GM19463 (cell line): ENCODE measurements around the gene TPST1.
"Not testable (repeated sequence)": the region's sequence is repeated elsewhere in the genome, so short reads cannot be mapped to it uniquely, and the experiment has no call there.

Source experiments
- ATAC-seq: cut with Tn5 transposase; IDR thresholded peaks from one replicate; pipeline ENCODE4 v1.9.1; 2021; ENCODE audit warnings: mild to moderate bottlenecking, moderate library complexity; ENCODE audit not compliant: unreplicated experiment

The TPST1 gene

GRCh38 chr7:66324985-66325384 lies 119.9 kb downstream of the TPST1 start:
- not testable (repeated sequence) for ATAC-seq

- no peak for ATAC-seq
Measured at GRCh38 chr7:66326501-66327215, 121.5 kb downstream of the TPST1 start.

GRCh38 chr7:66330961-66331360 lies 125.8 kb downstream of the TPST1 start:
- ATAC-seq: no peak

- ATAC-seq: no peak
Measured at GRCh38 chr7:66331883-66332282, 126.7 kb downstream of the TPST1 start.

GRCh38 chr7:66333443-66333842 lies 128.3 kb downstream of the TPST1 start:
- no peak for ATAC-seq

- ATAC-seq: no peak
Measured at GRCh38 chr7:66335318-66335717, 130.2 kb downstream of the TPST1 start.

GRCh38 chr7:66336760-66337159 lies 131.6 kb downstream of the TPST1 start:
- ATAC-seq: no peak

GRCh38 chr7:66339141-66339540 lies 134.0 kb downstream of the TPST1 start:
- ATAC-seq: no peak

GRCh38 chr7:66344166-66344565 lies 139.0 kb downstream of the TPST1 start:
- ATAC-seq: no peak

- ATAC-seq: no peak
Measured at GRCh38 chr7:66348531-66348930, 143.4 kb downstream of the TPST1 start.

- no peak for ATAC-seq
Measured at GRCh38 chr7:66348959-66349358, 143.8 kb downstream of the TPST1 start.

GRCh38 chr7:66352071-66352470 lies 146.9 kb downstream of the TPST1 start:
- ATAC-seq: no peak

GRCh38 chr7:66353547-66353946 lies 148.4 kb downstream of the TPST1 start:
- ATAC-seq: no peak

- no peak for ATAC-seq
Measured at GRCh38 chr7:66355756-66356155, 150.6 kb downstream of the TPST1 start.

- ATAC-seq: no peak
Measured at GRCh38 chr7:66356277-66356721, 151.2 kb downstream of the TPST1 start.

- no peak for ATAC-seq
Measured at GRCh38 chr7:66357087-66357486, 152.0 kb downstream of the TPST1 start.

GRCh38 chr7:66359656-66360211 lies 154.6 kb downstream of the TPST1 start:
- ATAC-seq: no peak

GRCh38 chr7:66362136-66362535 lies 157.0 kb downstream of the TPST1 start:
- no peak for ATAC-seq

GRCh38 chr7:66363635-66364034 lies 158.5 kb downstream of the TPST1 start:
- no peak for ATAC-seq

GRCh38 chr7:66365031-66365430 lies 159.9 kb downstream of the TPST1 start:
- ATAC-seq: not testable (repeated sequence)

- no peak for ATAC-seq
Measured at GRCh38 chr7:66371096-66371824, 166.1 kb downstream of the TPST1 start.
